WTC11 (cell line): ENCODE measurements around the gene CUL4A. TPM values are rescaled to one million over a fixed set of nuclear protein-coding genes. Genes with fewer than 3 reads are reported as not detected.

Experiments
- ATAC-seq: fragments of 200-7000 bp; cut with Tn5 transposase; 2 replicates; pipeline ENCODE4 v1.10.0; 2021; ENCODE audit warnings: mild to moderate bottlenecking, moderate library complexity
- CTCF ChIA-PET: fragments of 300-600 bp; sonication (Branson Sonifier 250); formaldehyde crosslinking; loops from one replicate; lab custom pipeline; 2021; ENCODE audit warnings: antibody characterized with exemption; lab: Charles Lee
- POLR2A ChIA-PET: fragments of 350-600 bp; sonication (Branson Sonifier 250); formaldehyde crosslinking; loops from one replicate; lab custom pipeline; 2021; ENCODE audit warnings: antibody characterized with exemption; lab: Charles Lee
- DNase-seq: peaks from one replicate; pipeline ENCODE4 v3.0.0; 2021; ENCODE audit warnings: low spot score
- H3K27ac Mint-ChIP-seq: 2 replicates; pipeline ENCODE4 v1.8.0; 2021; ENCODE audit warnings: mixed read lengths
- H3K27me3 Mint-ChIP-seq: 2 replicates; pipeline ENCODE4 v1.8.0; 2021; ENCODE audit warnings: low read depth, mild to moderate bottlenecking, moderate library complexity, mixed read lengths
- H3K36me3 Mint-ChIP-seq: 2 replicates; pipeline ENCODE4 v1.8.0; 2021; ENCODE audit warnings: mixed read lengths
- H3K4me1 Mint-ChIP-seq: 2 replicates; pipeline ENCODE4 v1.8.0; 2022; ENCODE audit warnings: mixed read lengths
- H3K4me3 Mint-ChIP-seq: 2 replicates; pipeline ENCODE4 v1.8.0; 2021; ENCODE audit warnings: mild to moderate bottlenecking, moderate library complexity, mixed read lengths
- H3K9me3 Mint-ChIP-seq: 2 replicates; pipeline ENCODE4 v1.8.0; 2021; ENCODE audit warnings: mixed read lengths
- CREM ChIP-seq: sonication (generic); formaldehyde crosslinking; IDR thresholded peaks from 2 replicates; pipeline ENCODE4 v1.8.1; 2022; ENCODE audit warnings: mild to moderate bottlenecking, missing genetic modification reagents, moderate library complexity
- CTCF ChIP-seq: fragments of 200-600 bp; IDR thresholded peaks from 2 replicates; pipeline ENCODE4 v1.8.0; 2022; ENCODE audit warnings: antibody characterized with exemption
- E2F5 ChIP-seq: sonication (generic); formaldehyde crosslinking; IDR thresholded peaks from 2 replicates; pipeline ENCODE4 v1.8.1; 2022; ENCODE audit warnings: mild to moderate bottlenecking, moderate library complexity, missing genetic modification reagents
- FOXP1 ChIP-seq: sonication (generic); formaldehyde crosslinking; IDR thresholded peaks from 2 replicates; pipeline ENCODE4 v1.8.0; 2022; ENCODE audit warnings: missing genetic modification reagents, mild to moderate bottlenecking, moderate library complexity, borderline replicate concordance
- HMGXB4 ChIP-seq: sonication (generic); formaldehyde crosslinking; IDR thresholded peaks from 2 replicates; pipeline ENCODE4 v1.8.1; 2023; ENCODE audit warnings: mild to moderate bottlenecking, moderate library complexity, missing genetic modification reagents
- IRF1 ChIP-seq: sonication (generic); formaldehyde crosslinking; IDR thresholded peaks from 2 replicates; pipeline ENCODE4 v1.8.0; 2023; ENCODE audit warnings: missing genetic modification reagents
- MAX ChIP-seq: sonication (generic); formaldehyde crosslinking; IDR thresholded peaks from 2 replicates; pipeline ENCODE4 v1.8.0; 2022; ENCODE audit warnings: mild to moderate bottlenecking, missing genetic modification reagents
- MXD4 ChIP-seq: fragments of 250-450 bp; sonication (Bioruptor Pico); IDR thresholded peaks from 2 replicates; pipeline ENCODE4 v1.8.0; 2021; ENCODE audit warnings: mild to moderate bottlenecking, moderate library complexity, borderline replicate concordance
- NR3C1 ChIP-seq: sonication (generic); formaldehyde crosslinking; conservative IDR thresholded peaks from 2 replicates; pipeline ENCODE4 v1.8.1; 2023; ENCODE audit warnings: low read depth, mild to moderate bottlenecking, missing genetic modification reagents
- PRDM15 ChIP-seq: sonication (generic); formaldehyde crosslinking; IDR thresholded peaks from 2 replicates; pipeline ENCODE4 v1.8.0; 2022; ENCODE audit warnings: missing genetic modification reagents
- PRRX2 ChIP-seq: fragments of 250-450 bp; sonication (Bioruptor Pico); IDR thresholded peaks from 2 replicates; pipeline ENCODE4 v1.8.0; 2021; ENCODE audit warnings: mild to moderate bottlenecking
- STAT6 ChIP-seq: sonication (generic); formaldehyde crosslinking; conservative IDR thresholded peaks from 2 replicates; pipeline ENCODE4 v1.8.1; 2023; ENCODE audit warnings: mild to moderate bottlenecking, low read depth, missing genetic modification reagents, moderate library complexity
- TCF7 ChIP-seq: sonication (generic); formaldehyde crosslinking; IDR thresholded peaks from 2 replicates; pipeline ENCODE4 v1.8.0; 2022; ENCODE audit warnings: mild to moderate bottlenecking, low read depth, missing genetic modification reagents, moderate library complexity
- USF1 ChIP-seq: sonication (generic); formaldehyde crosslinking; IDR thresholded peaks from 2 replicates; pipeline ENCODE4 v1.8.0; 2022; ENCODE audit warnings: mild to moderate bottlenecking, missing genetic modification reagents
- ZNF281 ChIP-seq: sonication (generic); formaldehyde crosslinking; IDR thresholded peaks from 2 replicates; pipeline ENCODE4 v1.8.0; 2023; ENCODE audit warnings: mild to moderate bottlenecking, missing genetic modification reagents
- total RNA-seq: library from RNA; stranded (reverse); gene quantifications from 3 replicates; pipeline ENCODE4 v1.2.3, GENCODE V29; 2021

Gene CUL4A
- total RNA-seq, 1 experiment from 2014 or later: 99.9 TPM

GRCh38 chr13:113187263-113187669 lies 22.1 kb upstream of the CUL4A start (continued):
- TF ChIP-seq E2F5 (CRISPR knock-in tag): no peak
- TF ChIP-seq CREM (CRISPR knock-in tag): no peak
- TF ChIP-seq HMGXB4 (CRISPR knock-in tag): no peak
- TF ChIP-seq, all 79 proteins: peak for 0

- CTCF ChIA-PET: interaction anchor here (1.0 kb wide), 1 partner anchor 166 kb away, joined by 3 read pairs; no protein-coding TSS in a partner anchor
- no peaks in the 10 kb centered on the region for H3K27me3 Mint-ChIP-seq
- no peak for TF ChIP-seq ZNF281 (CRISPR knock-in tag)
- no peak for TF ChIP-seq E2F5 (CRISPR knock-in tag)
- TF ChIP-seq MAX (CRISPR knock-in tag): no peak
- TF ChIP-seq USF1 (CRISPR knock-in tag): no peak
- TF ChIP-seq TCF7: no peak
- TF ChIP-seq PRRX2: no peak
- no peak for TF ChIP-seq STAT6 (CRISPR knock-in tag)
- no peak for TF ChIP-seq FOXP1 (CRISPR knock-in tag)
- no peak for TF ChIP-seq IRF1 (CRISPR knock-in tag)
- no peak for TF ChIP-seq CTCF
- no peak for TF ChIP-seq MXD4 (CRISPR knock-in tag)
- TF ChIP-seq NR3C1 (CRISPR knock-in tag): no peak
- no peak for TF ChIP-seq PRDM15 (CRISPR knock-in tag)
Measured at GRCh38 chr13:113187883-113188665, 21.3 kb upstream of the CUL4A start.

More at GRCh38 chr13:113187883-113188665, 21.3 kb upstream of the CUL4A start:
- Mint-ChIP-seq H3K4me3 (no peak overlapping the region), H3K9me3 (no peaks in the 10 kb centered on the region), H3K36me3 (peaks cover 67% of the 10 kb centered on the region), H3K4me1 (no peaks in the 10 kb centered on the region), H3K27ac (0 out of 2 replicates have a peak overlapping the region, but pooled peaks have one; percentile 13)
- ATAC-seq (no peak), DNase-seq (no peak)
- POLR2A ChIA-PET: no interaction called here
